ENCODE measurements around the gene MRAP. TPM values are rescaled to one million over a fixed set of nuclear protein-coding genes. Genes with fewer than 3 reads are reported as not detected.
"Not testable (repeated sequence)": the region's sequence is repeated elsewhere in the genome, so short reads cannot be mapped to it uniquely, and the experiment has no call there.

Gene MRAP
- total RNA-seq, 4 donors from 2014 or later = not detected

- Histone ChIP-seq H3K4me1 (peaks cover 0 to 6% (median 0%) of the 10 kb centered on the region in 4 donors), H3K27me3 (no peaks in the 10 kb centered on the region), H3K27ac (replicated peaks in 1 of 4) (no peak overlapping the region), H3K9me3 (no peaks in the 10 kb centered on the region), H3K36me3 (peaks cover 0 to 23% (median 8%) of the 10 kb centered on the region in 4 donors), H3K4me3 (no peak overlapping the region)
- no peak for DNase-seq (ENCODE audit: extremely low spot score)
- TF ChIP-seq CTCF (IDR thresholded peaks at IDR 0.05) = peak in 1 of 3 experiments; percentile 45
- TF ChIP-seq EP300 (IDR thresholded peaks at IDR 0.05) = no peak
- 67% methylated on average over 19 of the region's 22 CpGs for WGBS
- intact Hi-C loops (cut with DNase I) = no loop called here
Measured at GRCh38 chr21:32306021-32306780, 7.5 kb downstream of the MRAP start.

- no peak for DNase-seq (ENCODE audit: extremely low spot score)
- H3K9me3 ChIP-seq = no peaks in the 10 kb centered on the region
- TF ChIP-seq CTCF (IDR thresholded peaks at IDR 0.05) (no peak), POLR2AphosphoS5 (IDR thresholded peaks at IDR 0.05) (no peak), POLR2A (IDR thresholded peaks at IDR 0.05; ENCODE audit: low read depth) (no peak), EP300 (IDR thresholded peaks at IDR 0.05) (no peak)
- no peak overlapping the region for H3K27ac ChIP-seq (replicated peaks in 1 of 4)
- no peak overlapping the region for H3K4me3 ChIP-seq
- intact Hi-C loops (cut with DNase I) = no loop called here
- no peaks in the 10 kb centered on the region for H3K27me3 ChIP-seq
- H3K36me3 ChIP-seq = peaks cover 0 to 38% (median 21%) of the 10 kb centered on the region in 4 donors
- peaks cover 0 to 6% (median 2%) of the 10 kb centered on the region in 4 donors for H3K4me1 ChIP-seq
- WGBS = 91% methylated on average over 4 of the region's 4 CpGs
Measured at GRCh38 chr21:32307706-32308105, 9.1 kb downstream of the MRAP start.

- H3K27me3 ChIP-seq = no peaks in the 10 kb centered on the region
- H3K4me3 ChIP-seq = no peak overlapping the region
- peaks cover 3 to 48% (median 25%) of the 10 kb centered on the region in 4 donors for H3K36me3 ChIP-seq
- H3K27ac ChIP-seq (replicated peaks in 1 of 4) = no peak overlapping the region
- H3K4me1 ChIP-seq = peaks cover 0 to 7% (median 3%) of the 10 kb centered on the region in 4 donors
- no peak for DNase-seq (ENCODE audit: extremely low spot score)
- no peaks in the 10 kb centered on the region for H3K9me3 ChIP-seq
- no peak for TF ChIP-seq POLR2AphosphoS5 (IDR thresholded peaks at IDR 0.05)
- TF ChIP-seq EP300 (IDR thresholded peaks at IDR 0.05) = no peak
- no peak for TF ChIP-seq POLR2A (IDR thresholded peaks at IDR 0.05; ENCODE audit: low read depth)
- no peak for TF ChIP-seq CTCF (IDR thresholded peaks at IDR 0.05)
- WGBS = 96% methylated on average over 10 of the region's 10 CpGs
- intact Hi-C loops (cut with DNase I) = no loop called here
Measured at GRCh38 chr21:32308696-32309095, 10.0 kb downstream of the MRAP start.

GRCh38 chr21:32309906-32310460, 11.3 kb downstream of the MRAP start:
- Histone ChIP-seq H3K4me1 (peaks cover 0 to 7% (median 3%) of the 10 kb centered on the region in 4 donors), H3K27me3 (no peaks in the 10 kb centered on the region), H3K4me3 (no peak overlapping the region), H3K27ac (replicated peaks in 1 of 4) (no peak overlapping the region), H3K36me3 (peaks cover 12 to 61% (median 35%) of the 10 kb centered on the region in 4 donors), H3K9me3 (no peaks in the 10 kb centered on the region)
- intact Hi-C loops (cut with DNase I) = no loop called here
- no peak for TF ChIP-seq POLR2AphosphoS5 (IDR thresholded peaks at IDR 0.05)
- TF ChIP-seq EP300 (IDR thresholded peaks at IDR 0.05) = no peak
- TF ChIP-seq POLR2A (IDR thresholded peaks at IDR 0.05; ENCODE audit: low read depth) = no peak
- no peak for TF ChIP-seq CTCF (IDR thresholded peaks at IDR 0.05)
- DNase-seq (ENCODE audit: extremely low spot score) = no peak
- 92% methylated on average over 7 of the region's 7 CpGs for WGBS

GRCh38 chr21:32310976-32311375, 12.3 kb downstream of the MRAP start:
- H3K4me3 ChIP-seq; H3K27me3 ChIP-seq; intact Hi-C loops (cut with DNase I); H3K9me3 ChIP-seq; DNase-seq (ENCODE audit: extremely low spot score); H3K27ac ChIP-seq (replicated peaks in 1 of 4); H3K4me1 ChIP-seq: not testable (repeated sequence)
- H3K36me3 ChIP-seq = peaks cover 12 to 71% (median 45%) of the 10 kb centered on the region in 4 donors
- 93% methylated on average over 9 of the region's 9 CpGs for WGBS
